Measurements from ENCODE around the gene GRIN1. TPM values are rescaled to one million over a fixed set of nuclear protein-coding genes. Genes with fewer than 3 reads are reported as not detected.
"Not testable (repeated sequence)": the region's sequence is repeated elsewhere in the genome, so short reads cannot be mapped to it uniquely, and the experiment has no call there.

GRIN1 gene
- total RNA-seq, 1 donor from 2014 or later, result 0.77 TPM

DNA sequence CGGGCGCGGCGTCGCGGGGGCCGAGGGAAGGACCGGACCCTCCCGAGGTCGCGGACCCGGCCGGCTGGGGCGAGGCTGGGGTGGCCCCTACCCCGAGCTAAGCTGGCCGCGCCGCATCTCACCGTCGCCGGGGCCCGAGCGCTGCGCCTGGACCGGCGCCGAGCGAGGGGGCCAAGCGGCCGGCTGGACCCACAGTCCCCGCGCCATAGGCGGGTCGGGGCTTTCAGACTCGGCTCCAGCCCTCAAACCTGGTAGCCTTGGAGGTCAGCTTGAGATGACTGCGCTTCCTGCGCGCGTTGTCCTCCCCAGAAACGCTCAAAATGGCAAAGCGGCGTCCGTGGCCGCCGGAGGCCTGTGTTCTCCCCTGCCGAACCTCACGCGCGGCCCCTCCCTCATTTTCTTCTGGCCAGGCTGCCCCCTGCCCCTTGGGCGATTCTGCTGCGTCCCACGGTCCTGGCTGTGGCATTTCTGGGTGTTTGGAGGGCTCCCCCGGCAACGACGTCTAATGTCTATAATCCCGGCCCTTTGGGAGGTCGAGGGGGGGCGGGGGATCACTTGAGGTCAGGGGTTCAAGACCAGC is 8.7 kb upstream of the GRIN1 start:
- peak overlapping the region; percentile 74 for H3K4me3 Mint-ChIP-seq (ENCODE audit: low read depth)
- no peak for DNase-seq (ENCODE audit: low spot score, unreplicated experiment)
- H3K27me3 Mint-ChIP-seq, result peaks cover 18% of the 10 kb centered on the region
- H3K36me3 Mint-ChIP-seq (ENCODE audit: insufficient read depth), result no peaks in the 10 kb centered on the region
- peaks cover 24% of the 10 kb centered on the region for H3K4me1 Mint-ChIP-seq (ENCODE audit: low read depth)
- H3K9me3 Mint-ChIP-seq (ENCODE audit: low read depth), result no peaks in the 10 kb centered on the region
- TF ChIP-seq, protein P1, sequence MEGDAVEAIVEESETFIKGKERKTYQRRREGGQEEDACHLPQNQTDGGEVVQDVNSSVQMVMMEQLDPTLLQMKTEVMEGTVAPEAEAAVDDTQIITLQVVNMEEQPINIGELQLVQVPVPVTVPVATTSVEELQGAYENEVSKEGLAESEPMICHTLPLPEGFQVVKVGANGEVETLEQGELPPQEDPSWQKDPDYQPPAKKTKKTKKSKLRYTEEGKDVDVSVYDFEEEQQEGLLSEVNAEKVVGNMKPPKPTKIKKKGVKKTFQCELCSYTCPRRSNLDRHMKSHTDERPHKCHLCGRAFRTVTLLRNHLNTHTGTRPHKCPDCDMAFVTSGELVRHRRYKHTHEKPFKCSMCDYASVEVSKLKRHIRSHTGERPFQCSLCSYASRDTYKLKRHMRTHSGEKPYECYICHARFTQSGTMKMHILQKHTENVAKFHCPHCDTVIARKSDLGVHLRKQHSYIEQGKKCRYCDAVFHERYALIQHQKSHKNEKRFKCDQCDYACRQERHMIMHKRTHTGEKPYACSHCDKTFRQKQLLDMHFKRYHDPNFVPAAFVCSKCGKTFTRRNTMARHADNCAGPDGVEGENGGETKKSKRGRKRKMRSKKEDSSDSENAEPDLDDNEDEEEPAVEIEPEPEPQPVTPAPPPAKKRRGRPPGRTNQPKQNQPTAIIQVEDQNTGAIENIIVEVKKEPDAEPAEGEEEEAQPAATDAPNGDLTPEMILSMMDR (IDR thresholded peaks at IDR 0.05; ENCODE audit: unreplicated experiment), result no peak
- no peak overlapping the region for H3K27ac Mint-ChIP-seq

DNA sequence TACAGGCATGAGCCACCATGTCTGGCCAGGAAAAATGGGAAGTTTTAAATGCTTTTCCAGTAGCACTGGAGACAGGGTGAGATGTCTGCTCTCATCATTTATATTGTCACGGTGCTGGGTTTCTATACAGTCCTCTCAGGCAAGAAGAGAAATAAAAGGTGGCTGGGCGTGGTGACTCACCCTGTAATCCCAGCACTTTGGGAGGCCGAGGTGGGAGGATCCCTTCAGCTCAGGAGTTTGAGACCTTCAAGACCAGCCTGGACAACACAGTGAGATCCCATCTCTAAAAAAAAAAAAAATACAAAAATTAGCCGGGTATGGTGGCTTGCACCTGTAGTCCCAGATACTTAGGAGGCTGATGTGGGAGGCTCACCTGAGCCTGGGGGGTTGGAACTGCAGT is 4.8 kb upstream of the GRIN1 start:
- no peak for DNase-seq (ENCODE audit: low spot score, unreplicated experiment)
- no peak overlapping the region for H3K27ac Mint-ChIP-seq
- TF ChIP-seq, protein P1 (IDR thresholded peaks at IDR 0.05; ENCODE audit: unreplicated experiment), result no peak
- H3K4me1 Mint-ChIP-seq (ENCODE audit: low read depth), result no peaks in the 10 kb centered on the region
- H3K27me3 Mint-ChIP-seq, result peaks cover 47% of the 10 kb centered on the region
- H3K4me3 Mint-ChIP-seq (ENCODE audit: low read depth), result no peak overlapping the region
- no peaks in the 10 kb centered on the region for H3K36me3 Mint-ChIP-seq (ENCODE audit: insufficient read depth)
- H3K9me3 Mint-ChIP-seq (ENCODE audit: low read depth), result no peaks in the 10 kb centered on the region

DNA sequence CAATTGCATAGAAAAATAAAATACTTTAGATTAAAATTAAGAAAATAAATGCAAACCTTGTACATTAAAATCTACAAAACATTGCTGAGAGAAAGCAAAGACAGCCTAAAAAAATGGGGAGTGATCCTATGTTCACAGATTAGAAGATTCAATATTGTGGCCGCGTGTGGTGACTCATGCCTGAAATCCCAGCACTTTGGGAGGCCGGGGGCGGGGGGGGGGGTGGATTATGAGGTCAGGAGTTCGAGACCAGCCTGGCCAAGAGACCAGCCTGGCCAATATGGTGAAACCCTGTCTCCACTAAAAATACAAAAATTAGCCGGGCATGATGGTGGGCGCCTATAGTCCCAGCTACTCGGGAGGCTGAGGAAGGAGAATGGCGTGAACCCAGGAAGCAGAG is 3.8 kb upstream of the GRIN1 start:
- not testable (repeated sequence) for H3K36me3 Mint-ChIP-seq (ENCODE audit: insufficient read depth); H3K4me3 Mint-ChIP-seq (ENCODE audit: low read depth); H3K9me3 Mint-ChIP-seq (ENCODE audit: low read depth); H3K4me1 Mint-ChIP-seq (ENCODE audit: low read depth); DNase-seq (ENCODE audit: low spot score, unreplicated experiment); H3K27ac Mint-ChIP-seq
- peaks cover 56% of the 10 kb centered on the region for H3K27me3 Mint-ChIP-seq

DNA sequence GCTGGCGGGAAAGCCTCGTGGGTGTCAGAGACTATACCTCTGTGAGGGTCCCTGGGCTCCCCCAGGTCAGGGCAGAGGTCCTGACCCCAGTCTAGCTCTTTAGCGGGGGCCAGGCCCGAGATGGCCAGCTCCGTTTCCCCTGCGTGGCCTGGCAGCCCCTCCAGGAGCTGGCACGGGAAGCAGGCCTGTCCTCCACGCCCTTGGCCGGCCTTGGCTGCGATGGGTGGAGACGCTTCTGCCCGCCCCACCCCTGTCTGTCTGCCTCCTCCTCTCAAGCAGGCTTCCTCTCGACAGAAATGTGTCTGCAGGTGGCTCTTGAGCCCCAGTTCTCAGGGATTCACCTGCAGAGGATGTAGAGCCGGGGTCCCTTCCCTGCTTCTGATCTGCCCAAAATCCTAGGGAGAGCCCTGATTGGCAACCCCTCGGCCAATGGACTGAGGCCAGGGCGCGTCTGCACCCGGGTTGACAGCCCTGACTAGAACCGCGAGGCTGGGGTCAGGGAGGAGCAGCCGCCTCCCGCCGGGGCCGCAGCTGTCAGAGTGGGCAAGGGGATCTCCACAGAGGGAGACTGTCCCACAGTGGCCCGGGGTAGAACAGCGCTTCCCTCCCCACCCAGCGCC is 2.6 kb upstream of the GRIN1 start:
- Mint-ChIP-seq H3K9me3 (ENCODE audit: low read depth) (no peaks in the 10 kb centered on the region), H3K4me1 (ENCODE audit: low read depth) (no peaks in the 10 kb centered on the region), H3K27ac (no peak overlapping the region), H3K4me3 (ENCODE audit: low read depth) (no peak overlapping the region), H3K36me3 (ENCODE audit: insufficient read depth) (no peaks in the 10 kb centered on the region), H3K27me3 (peaks cover 69% of the 10 kb centered on the region)
- no peak for DNase-seq (ENCODE audit: low spot score, unreplicated experiment)
- TF ChIP-seq, protein P1 (IDR thresholded peaks at IDR 0.05; ENCODE audit: unreplicated experiment), result no peak

DNA sequence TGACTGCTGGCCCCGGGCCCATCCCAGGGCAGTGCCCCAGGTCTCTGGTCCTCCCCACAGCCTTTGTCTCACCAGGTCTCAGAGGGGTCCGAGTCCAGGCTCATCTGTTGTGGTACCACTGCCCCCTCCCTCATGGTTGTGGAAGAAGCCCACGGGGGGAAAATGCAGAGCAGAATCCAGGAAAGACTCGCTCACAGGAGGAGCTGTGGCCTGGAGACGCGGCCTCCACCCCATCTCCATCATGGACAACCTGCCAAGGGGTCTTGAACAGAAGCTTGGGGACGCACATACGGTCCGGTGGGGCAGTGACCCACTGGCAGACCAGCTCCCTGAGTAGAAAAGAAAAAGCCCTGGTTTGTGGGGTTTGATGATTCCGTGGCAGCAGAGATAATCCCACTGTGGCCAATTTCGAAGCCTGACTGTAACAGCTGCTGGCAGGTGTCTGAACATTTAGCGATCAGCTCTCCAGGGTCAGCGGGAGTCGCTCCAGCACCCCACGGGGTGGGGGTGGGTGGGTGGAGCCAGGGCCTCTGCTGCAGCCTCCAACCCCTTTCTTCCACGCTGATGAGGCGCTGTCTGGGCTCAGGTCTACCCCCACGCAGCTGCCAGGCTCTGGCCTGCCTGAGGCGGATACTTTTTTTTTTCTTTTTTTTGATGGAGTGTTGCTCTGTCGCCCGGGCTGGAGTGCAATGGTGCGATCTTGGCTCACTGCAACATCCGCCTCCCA is 1.9 kb upstream of the GRIN1 start:
- no peaks in the 10 kb centered on the region for H3K36me3 Mint-ChIP-seq (ENCODE audit: insufficient read depth)

More for the DNA sequence above, 1.9 kb upstream of the GRIN1 start:
- Mint-ChIP-seq H3K4me1 (ENCODE audit: low read depth) (no peaks in the 10 kb centered on the region), H3K4me3 (ENCODE audit: low read depth) (no peak overlapping the region), H3K27ac (no peak overlapping the region), H3K27me3 (peaks cover 75% of the 10 kb centered on the region), H3K9me3 (ENCODE audit: low read depth) (no peaks in the 10 kb centered on the region)
- TF ChIP-seq, protein P1 (IDR thresholded peaks at IDR 0.05; ENCODE audit: unreplicated experiment), result no peak
- no peak for DNase-seq (ENCODE audit: low spot score, unreplicated experiment)

Data from progenitor cell of endocrine pancreas (in vitro differentiated cells).